ENCODE results near the gene MAGEL2.

MAGEL2 gene

DNA sequence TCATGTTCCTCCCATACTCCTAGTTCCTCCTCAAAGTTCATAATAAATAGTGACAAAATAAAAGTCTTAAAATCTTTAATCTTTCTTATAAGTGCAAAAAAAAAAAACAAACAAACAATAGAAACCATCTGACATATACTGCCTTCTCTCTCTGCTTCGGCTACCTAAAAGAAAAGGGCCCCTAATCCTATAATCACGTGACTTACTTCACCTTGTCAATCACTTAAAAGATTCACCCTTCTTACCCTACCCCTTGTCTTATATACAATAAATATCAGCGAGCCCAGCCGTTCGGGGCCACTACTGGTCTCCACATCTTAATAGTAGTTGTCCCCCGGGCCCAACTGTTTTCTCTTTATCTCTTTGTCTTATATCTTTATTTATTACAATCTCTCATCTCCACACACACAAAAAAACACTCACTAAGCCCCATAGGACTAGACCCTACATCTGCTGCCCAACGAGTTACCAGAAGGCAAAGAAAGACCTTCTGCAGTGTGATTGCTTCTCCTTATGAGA is 53.4 kb downstream of the MAGEL2 start:
- no peak overlapping the region for H3K4me3 ChIP-seq (ENCODE audit: low read length)
- TF ChIP-seq, protein P1, sequence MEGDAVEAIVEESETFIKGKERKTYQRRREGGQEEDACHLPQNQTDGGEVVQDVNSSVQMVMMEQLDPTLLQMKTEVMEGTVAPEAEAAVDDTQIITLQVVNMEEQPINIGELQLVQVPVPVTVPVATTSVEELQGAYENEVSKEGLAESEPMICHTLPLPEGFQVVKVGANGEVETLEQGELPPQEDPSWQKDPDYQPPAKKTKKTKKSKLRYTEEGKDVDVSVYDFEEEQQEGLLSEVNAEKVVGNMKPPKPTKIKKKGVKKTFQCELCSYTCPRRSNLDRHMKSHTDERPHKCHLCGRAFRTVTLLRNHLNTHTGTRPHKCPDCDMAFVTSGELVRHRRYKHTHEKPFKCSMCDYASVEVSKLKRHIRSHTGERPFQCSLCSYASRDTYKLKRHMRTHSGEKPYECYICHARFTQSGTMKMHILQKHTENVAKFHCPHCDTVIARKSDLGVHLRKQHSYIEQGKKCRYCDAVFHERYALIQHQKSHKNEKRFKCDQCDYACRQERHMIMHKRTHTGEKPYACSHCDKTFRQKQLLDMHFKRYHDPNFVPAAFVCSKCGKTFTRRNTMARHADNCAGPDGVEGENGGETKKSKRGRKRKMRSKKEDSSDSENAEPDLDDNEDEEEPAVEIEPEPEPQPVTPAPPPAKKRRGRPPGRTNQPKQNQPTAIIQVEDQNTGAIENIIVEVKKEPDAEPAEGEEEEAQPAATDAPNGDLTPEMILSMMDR (conservative IDR thresholded peaks at IDR 0.05; ENCODE audit: low read length), result no peak
- no peak for DNase-seq (ENCODE audit: low read depth)

Data from AG10803 (cell line).